Body of pancreas (tissue), 4 donors: ENCODE results near the gene PKP2. TPM values are rescaled to one million over a fixed set of nuclear protein-coding genes. Genes with fewer than 3 reads are reported as not detected.

Source experiments
- ATAC-seq: fragments of 150-250 bp; one replicate; pipeline ENCODE4 v1.9.1; 2016
- DNase-seq, 4 donors: peaks; one replicate each; pipeline ENCODE4 v3.0.0-alpha.2; 2019
- H3K27ac ChIP-seq, 4 donors: fragments of 200-600 bp; sonication (generic); 1 replicate in 3 of 4; 2 replicates in 1 of 4; pipeline versions ENCODE4 v1.5.1 to v1.6.1; 2016 to 2019; ENCODE audit warnings: mild to moderate bottlenecking in 1 of 4, mixed read lengths in 1 of 4, moderate library complexity in 1 of 4
- H3K27me3 ChIP-seq, 2 donors: fragments of 200-600 bp; sonication (generic); one replicate each; pipeline ENCODE4 v1.6.0; 2016; ENCODE audit warnings: mild to moderate bottlenecking in 1 of 2
- H3K36me3 ChIP-seq, 2 donors: fragments of 200-600 bp; sonication (generic); replicated peaks in 1 of 2; 2 replicates each; pipeline ENCODE4 v1.5.1; 2016; ENCODE audit warnings: low read depth in 2 of 2; ENCODE audit not compliant: insufficient read depth in 1 of 2
- H3K4me1 ChIP-seq: fragments of 200-600 bp; sonication (generic); one replicate; pipeline ENCODE4 v1.6.0; 2016
- H3K4me3 ChIP-seq, 2 donors: fragments of 200-600 bp; sonication (generic); 1 replicate in 1 of 2; 2 replicates in 1 of 2; pipeline ENCODE4 v1.5.1; 2016 to 2019
- H3K9me3 ChIP-seq, 3 donors: fragments of 200-600 bp; sonication (generic); 1 replicate in 2 of 3; 2 replicates in 1 of 3; pipeline ENCODE4 v1.5.1; 2016
- POLR2A ChIP-seq, 3 donors: fragments of 450-650 bp; IDR thresholded peaks; one replicate each; pipeline ENCODE4 v1.6.1; 2016; ENCODE audit warnings: antibody characterized with exemption in 3 of 3, mild to moderate bottlenecking in 2 of 3
- WGBS, 2 donors: methylation state at CpG; one replicate each; pipeline ENCODE4 v1.1.5; 2017; 5-methylcytosine and 5-hydroxymethylcytosine counted together
- intact Hi-C: fragments of 100-400 bp; cut with DNase I; formaldehyde crosslinking; loops from one replicate; pipeline ENCODE4 v1.15.1; 2023
- total RNA-seq, 2 donors: library from RNA; depleted of rRNA; stranded (reverse); fragments of >200 nt; gene quantifications; one replicate each; pipeline ENCODE4 v1.1.0, GENCODE V29; 2016
- TF ChIP-seq, protein P1 (sequence below), 7 experiments: fragments of 450-650 bp in 4 of 7; fragments of 200-600 bp in 3 of 7; sonication (generic) in 3 of 7; IDR thresholded peaks; one replicate each; pipeline ENCODE4 v1.5.1; 2016 to 2019; ENCODE audit warnings: antibody characterized with exemption in 7 of 7

PKP2 gene
- total RNA-seq, 2 donors from 2014 or later = 6.9 to 31.9 TPM

GRCh38 chr12:32917094-32917611, 20.6 kb upstream of the PKP2 start:
- no peak for DNase-seq
- no peak for TF ChIP-seq POLR2A (IDR thresholded peaks at IDR 0.05)
- TF ChIP-seq, protein P1, sequence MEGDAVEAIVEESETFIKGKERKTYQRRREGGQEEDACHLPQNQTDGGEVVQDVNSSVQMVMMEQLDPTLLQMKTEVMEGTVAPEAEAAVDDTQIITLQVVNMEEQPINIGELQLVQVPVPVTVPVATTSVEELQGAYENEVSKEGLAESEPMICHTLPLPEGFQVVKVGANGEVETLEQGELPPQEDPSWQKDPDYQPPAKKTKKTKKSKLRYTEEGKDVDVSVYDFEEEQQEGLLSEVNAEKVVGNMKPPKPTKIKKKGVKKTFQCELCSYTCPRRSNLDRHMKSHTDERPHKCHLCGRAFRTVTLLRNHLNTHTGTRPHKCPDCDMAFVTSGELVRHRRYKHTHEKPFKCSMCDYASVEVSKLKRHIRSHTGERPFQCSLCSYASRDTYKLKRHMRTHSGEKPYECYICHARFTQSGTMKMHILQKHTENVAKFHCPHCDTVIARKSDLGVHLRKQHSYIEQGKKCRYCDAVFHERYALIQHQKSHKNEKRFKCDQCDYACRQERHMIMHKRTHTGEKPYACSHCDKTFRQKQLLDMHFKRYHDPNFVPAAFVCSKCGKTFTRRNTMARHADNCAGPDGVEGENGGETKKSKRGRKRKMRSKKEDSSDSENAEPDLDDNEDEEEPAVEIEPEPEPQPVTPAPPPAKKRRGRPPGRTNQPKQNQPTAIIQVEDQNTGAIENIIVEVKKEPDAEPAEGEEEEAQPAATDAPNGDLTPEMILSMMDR (IDR thresholded peaks at IDR 0.05) = no peak

GRCh38 chr12:32907898-32908476, 11.4 kb upstream of the PKP2 start:
- Histone ChIP-seq H3K4me3 (no peak overlapping the region), H3K36me3 (no peaks in the 10 kb centered on the region), H3K4me1 (no peaks in the 10 kb centered on the region), H3K27ac (no peak overlapping the region), H3K27me3 (no peaks in the 10 kb centered on the region), H3K9me3 (no peaks in the 10 kb centered on the region)
- 78% methylated on average over 10 of the region's 10 CpGs for WGBS, 2 donors
- DNase-seq (no peak), ATAC-seq (no peak)
- intact Hi-C loops = no loop called here
- no peak for TF ChIP-seq POLR2A (IDR thresholded peaks at IDR 0.05)
- TF ChIP-seq, protein P1 (IDR thresholded peaks at IDR 0.05) = no peak

More at GRCh38 chr12:32917094-32917611, 20.6 kb upstream of the PKP2 start:
- no peak for ATAC-seq
- no peaks in the 10 kb centered on the region for H3K36me3 ChIP-seq
- H3K4me3 ChIP-seq = no peak overlapping the region
- no peaks in the 10 kb centered on the region for H3K9me3 ChIP-seq
- no peak overlapping the region for H3K27ac ChIP-seq
- no peaks in the 10 kb centered on the region for H3K4me1 ChIP-seq
- no peaks in the 10 kb centered on the region for H3K27me3 ChIP-seq
- intact Hi-C loops = loop anchor here (5.0 kb wide), 1 partner anchor 160 kb away; the partner anchor contains the start of gene YARS2

- TF ChIP-seq POLR2A (IDR thresholded peaks at IDR 0.05) = no peak
- TF ChIP-seq, protein P1 (IDR thresholded peaks at IDR 0.05) = no peak
- no peaks in the 10 kb centered on the region for H3K27me3 ChIP-seq
- ATAC-seq = no peak
- H3K9me3 ChIP-seq = no peaks in the 10 kb centered on the region
- no peak for DNase-seq
- no peaks in the 10 kb centered on the region for H3K4me1 ChIP-seq
- H3K27ac ChIP-seq = no peak overlapping the region
- WGBS, 2 donors = 82 to 90% methylated on average over 2 of the region's 2 CpGs
- intact Hi-C loops = no loop called here
- no peaks in the 10 kb centered on the region for H3K36me3 ChIP-seq
- H3K4me3 ChIP-seq = no peak overlapping the region
These were observed 10.6 kb upstream of the PKP2 start for GRCh38 chr12:32907166-32907565.

DNA sequence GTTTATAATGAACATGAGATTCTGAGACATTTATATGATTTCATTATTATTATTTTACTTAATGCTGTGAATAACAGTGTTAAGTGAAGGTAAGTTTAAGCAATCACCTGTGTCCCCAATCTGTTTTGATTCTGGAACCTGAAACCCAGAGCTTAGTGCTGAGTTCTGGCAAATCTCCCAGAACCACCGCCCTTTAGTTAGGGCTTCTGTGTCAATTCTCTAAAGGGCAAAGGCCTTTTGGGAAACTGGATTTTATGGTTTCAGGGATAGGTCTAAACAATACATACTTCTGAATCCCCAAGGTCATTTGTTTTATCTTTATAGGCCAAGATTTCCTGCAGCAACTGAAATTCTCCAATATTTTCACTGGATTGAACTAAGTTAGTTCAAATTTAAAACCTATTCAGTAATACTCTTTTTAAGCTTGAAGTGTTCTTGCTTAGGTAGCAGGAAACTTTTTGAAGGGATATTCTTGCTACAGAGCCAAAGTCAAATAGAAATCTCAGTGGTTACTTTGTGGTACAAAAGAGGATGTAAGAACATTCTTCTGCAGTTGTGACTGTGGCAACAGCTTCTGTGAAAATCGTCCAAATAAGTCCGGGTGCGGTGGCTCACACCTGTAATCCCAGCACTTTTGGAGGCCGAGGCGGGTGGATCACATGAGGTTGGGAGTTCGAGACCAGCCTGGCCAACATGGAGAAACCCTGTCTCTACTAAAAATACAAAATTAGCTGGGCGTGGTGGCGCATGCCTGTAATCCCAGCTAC, 10.0 kb upstream of the PKP2 start:
- no peak for ATAC-seq
- H3K27ac ChIP-seq = no peak overlapping the region
- no peak for DNase-seq
- intact Hi-C loops = no loop called here
- no peak overlapping the region for H3K4me3 ChIP-seq
- no peaks in the 10 kb centered on the region for H3K9me3 ChIP-seq
- peaks cover 2% of the 10 kb centered on the region for H3K4me1 ChIP-seq
- WGBS, 2 donors = 70 to 82% methylated on average over 9 of the region's 9 CpGs
- no peaks in the 10 kb centered on the region for H3K36me3 ChIP-seq
- no peaks in the 10 kb centered on the region for H3K27me3 ChIP-seq
- no peak for TF ChIP-seq POLR2A (IDR thresholded peaks at IDR 0.05)
- TF ChIP-seq, protein P1 (IDR thresholded peaks at IDR 0.05) = no peak
